PC-9 (cell line): ENCODE measurements around the gene TECPR1.

Experiments used
- EZH2 ChIP-seq: fragments of 200-600 bp; sonication (generic); IDR thresholded peaks from 2 replicates; pipeline ENCODE4 v1.8.0; 2017; ENCODE audit warnings: antibody characterized with exemption, low read depth
- TF ChIP-seq, protein P1 (sequence below): fragments of 200-600 bp; sonication (generic); conservative IDR thresholded peaks from 2 replicates; pipeline ENCODE4 v1.6.1; 2017; ENCODE audit warnings: mixed run types, antibody characterized with exemption, mild to moderate bottlenecking, moderate library complexity

DNA sequence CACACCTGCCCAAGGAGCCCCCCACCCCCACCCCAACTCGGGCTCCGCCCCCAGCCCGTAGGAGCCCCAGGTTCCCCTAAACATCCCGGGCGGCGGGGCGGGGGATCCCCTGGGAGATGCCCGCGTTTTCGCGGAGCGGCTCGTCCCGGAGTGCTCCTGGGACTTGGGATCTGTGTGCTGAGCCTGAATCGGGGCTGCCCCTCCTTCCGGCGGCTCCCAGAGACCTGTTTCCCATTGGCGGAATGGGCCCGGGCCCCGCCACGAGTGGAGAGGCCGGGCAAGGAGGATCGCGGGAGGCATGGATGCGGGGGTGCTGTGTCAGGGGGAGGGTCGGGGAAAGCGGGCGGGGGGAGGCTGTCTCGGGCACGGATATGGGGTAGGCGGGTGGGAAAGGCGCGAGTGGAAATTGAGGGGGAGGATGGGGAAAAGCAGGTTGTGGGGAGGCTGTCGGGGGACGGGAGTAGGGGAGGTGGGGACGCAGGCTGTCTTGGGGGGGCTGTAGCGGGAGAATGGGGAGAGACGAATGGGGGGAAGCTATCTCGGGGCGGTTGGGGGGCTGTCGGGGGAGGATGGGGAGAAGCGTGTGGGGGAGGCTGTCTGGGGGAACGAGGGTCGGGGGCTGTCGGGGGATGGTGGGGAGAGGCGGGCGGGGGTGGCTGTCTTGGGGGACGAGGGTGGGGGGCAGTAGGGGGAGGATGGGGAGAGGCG lies 41.4 kb downstream of the TECPR1 start:
- TF ChIP-seq, protein P1, sequence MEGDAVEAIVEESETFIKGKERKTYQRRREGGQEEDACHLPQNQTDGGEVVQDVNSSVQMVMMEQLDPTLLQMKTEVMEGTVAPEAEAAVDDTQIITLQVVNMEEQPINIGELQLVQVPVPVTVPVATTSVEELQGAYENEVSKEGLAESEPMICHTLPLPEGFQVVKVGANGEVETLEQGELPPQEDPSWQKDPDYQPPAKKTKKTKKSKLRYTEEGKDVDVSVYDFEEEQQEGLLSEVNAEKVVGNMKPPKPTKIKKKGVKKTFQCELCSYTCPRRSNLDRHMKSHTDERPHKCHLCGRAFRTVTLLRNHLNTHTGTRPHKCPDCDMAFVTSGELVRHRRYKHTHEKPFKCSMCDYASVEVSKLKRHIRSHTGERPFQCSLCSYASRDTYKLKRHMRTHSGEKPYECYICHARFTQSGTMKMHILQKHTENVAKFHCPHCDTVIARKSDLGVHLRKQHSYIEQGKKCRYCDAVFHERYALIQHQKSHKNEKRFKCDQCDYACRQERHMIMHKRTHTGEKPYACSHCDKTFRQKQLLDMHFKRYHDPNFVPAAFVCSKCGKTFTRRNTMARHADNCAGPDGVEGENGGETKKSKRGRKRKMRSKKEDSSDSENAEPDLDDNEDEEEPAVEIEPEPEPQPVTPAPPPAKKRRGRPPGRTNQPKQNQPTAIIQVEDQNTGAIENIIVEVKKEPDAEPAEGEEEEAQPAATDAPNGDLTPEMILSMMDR, result no peak
- TF ChIP-seq EZH2, result no peak
